Camera-type eye (tissue), 1 donor: ENCODE data around the gene IKZF4. TPM values are rescaled to one million over a fixed set of nuclear protein-coding genes. Genes with fewer than 3 reads are reported as not detected.

Experiments used
- total RNA-seq: library from RNA; depleted of rRNA; stranded (reverse); fragments of >200 nt; gene quantifications from one replicate; pipeline ENCODE4 v1.2.3, GENCODE V29; 2014

Gene IKZF4
- 6.3 TPM for total RNA-seq

DNA sequence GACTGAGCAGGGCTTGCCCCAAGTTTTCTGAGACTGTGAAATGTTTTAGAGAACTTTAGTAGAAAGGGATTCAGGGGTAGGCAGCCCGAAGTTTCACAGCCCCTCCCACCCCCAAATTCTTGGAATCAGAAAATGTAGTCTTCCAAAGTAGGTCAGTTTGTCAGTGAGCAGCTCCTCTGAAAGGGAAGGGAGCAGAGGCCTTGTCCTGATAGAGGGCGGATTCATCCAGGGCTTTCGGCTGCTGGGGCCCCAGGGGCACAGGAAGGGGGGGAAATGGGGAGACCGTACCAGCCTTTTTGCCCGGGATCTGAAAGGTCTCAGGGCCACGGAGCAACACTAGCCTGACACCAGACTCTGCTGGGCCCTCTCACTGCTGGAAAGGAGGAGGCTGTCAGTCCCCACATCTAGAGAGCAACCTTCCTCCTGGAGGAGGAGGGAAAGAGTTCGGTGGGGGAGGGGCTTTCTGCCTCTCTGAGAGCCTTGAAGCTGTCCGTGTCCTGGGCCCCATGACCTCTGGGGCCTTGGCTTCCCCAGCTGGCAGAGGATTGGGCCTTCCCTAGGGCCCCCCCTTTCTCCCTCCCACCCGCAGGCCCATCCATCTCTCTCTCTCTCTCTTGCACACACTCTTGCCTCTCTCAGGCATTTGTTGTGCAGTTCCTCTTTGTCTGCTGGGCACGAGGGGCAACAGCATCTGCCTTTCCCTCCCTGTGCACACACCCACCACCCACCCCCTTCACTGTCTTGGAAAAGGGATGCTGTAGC is at the start of gene IKZF4:
IKZF4 (plus strand) TSS at position 621 of the 762 bp plus-strand sequence. CDS start 451 bp downstream, outside the sequence.

DNA sequence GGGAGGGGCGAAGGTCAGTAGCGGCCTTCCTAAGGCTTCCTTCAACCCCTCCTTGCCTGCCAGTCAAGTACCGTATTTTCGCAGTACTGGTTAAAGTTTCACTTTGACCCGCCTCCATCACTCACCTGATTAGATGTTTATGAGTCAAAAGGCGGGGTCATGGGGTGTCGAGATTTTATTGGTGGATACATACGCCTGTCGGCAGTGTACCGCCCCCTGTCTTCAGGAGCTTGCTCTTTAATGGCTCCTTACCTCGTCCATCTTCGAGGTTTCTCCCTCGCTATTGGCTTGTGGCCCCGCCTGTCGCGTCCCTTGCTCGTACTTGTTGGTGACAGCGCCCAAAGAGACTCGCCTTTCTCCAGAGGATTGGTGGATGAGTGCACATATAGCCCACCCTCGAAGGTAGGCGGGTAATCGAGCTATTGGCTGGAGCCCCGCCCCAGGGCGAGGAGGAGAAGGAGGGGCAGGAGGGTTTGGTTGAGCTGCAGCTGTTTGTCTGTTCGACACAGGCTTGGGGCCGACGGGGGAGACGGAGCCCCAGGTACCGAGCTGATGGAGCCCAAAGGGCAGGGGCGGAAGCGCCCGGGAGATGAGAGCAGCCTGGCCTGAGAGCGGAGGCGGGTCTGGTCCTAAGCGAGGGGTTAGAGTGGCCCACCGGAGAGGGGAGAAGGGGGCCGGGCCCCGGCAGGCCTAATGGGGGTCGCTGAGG is 47.1 kb upstream of the IKZF4 start, which contains the start of gene RAB5B:
RAB5B (plus strand) TSS at position 480 of the 709 bp plus-strand sequence. CDS start 12,883 bp downstream, outside the sequence.

DNA sequence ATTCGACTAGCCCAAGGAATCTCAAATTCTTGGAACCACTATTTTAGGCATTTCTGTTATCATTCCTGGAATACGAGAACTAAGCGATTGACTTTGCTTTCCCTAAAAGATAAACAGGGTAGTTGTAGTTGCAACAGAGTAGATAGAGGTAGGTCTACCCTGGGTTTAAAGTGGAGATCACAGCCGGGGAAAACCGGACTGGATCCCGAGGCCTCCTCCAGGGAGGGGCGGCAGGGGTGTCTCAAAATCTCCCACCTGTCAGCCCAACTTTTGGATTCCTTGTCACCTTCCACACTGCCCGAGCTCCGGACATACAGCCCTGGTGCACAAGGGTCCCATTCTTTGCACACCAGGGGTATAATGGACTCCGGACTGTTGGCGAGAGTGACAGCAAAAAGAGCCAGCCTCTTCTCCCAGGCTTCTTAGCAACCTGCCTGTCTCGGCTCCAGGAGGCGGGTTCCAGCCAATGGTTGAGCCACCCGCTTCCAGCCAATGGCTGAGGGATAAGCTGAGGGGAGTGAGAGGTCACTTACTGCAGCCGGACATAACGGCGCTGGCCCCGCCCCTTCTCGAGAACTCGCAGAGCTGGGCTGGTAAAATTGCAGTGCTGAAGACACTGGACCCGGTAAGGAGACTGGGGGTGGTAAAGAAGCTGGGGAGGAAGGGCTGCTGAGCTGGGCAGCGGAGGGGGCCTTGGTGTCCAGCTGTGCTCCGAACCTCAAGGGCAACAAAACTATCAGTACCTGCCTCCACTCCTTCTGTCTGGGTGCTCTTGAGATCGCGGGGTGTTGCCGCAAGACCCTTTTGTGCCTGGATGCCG is 23.9 kb upstream of the IKZF4 start, which contains the start of gene SUOX:
SUOX (plus strand) TSS at position 562 of the 820 bp plus-strand sequence. CDS start 4,946 bp downstream, outside the sequence.

DNA sequence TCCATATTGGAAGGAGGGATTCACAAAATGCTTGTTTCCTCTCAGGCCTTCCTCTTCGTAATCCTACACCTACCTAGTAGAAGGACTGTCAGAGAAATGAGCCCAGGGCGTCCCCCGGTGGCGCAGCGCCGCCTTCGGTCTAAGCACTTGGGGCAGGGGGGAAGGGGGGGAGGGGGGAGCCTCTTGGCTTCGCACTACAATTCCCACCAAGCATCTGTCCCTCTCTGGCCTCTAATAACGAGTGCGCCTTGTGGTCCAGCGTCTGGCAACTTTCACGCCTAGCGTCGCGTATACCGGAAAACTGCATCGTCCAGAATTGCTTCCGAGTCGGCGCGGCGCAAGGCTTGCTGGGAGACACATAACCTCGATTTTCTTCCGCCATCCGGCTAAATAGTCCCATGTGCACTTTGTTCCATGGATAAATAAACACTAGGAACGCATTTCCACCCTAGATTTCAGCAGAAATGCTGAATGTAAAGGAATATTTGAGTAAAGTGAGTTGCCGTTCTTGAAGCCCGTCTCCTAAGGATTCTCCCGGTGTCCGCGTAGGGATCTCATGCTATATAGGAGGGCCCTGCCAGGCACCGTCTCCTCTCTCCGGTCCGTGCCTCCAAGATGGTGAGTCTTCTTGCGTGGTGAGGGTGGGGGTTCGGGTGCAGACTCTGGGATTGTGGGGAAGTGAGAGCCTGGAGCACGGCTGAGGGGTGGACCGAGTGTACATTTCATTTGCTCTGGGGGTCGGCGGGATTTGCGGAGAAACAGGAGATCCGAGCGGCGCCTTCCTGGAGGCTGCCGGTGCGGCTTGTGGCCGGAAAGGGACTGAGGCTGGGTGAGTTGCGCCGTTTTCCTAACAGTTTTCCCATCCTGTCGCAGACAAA is 20.9 kb downstream of the IKZF4 start, which contains the start of gene RPS26:
RPS26 (plus strand) TSS at position 367 of the 878 bp plus-strand sequence; CDS start at position 616, 249 bp downstream.

DNA sequence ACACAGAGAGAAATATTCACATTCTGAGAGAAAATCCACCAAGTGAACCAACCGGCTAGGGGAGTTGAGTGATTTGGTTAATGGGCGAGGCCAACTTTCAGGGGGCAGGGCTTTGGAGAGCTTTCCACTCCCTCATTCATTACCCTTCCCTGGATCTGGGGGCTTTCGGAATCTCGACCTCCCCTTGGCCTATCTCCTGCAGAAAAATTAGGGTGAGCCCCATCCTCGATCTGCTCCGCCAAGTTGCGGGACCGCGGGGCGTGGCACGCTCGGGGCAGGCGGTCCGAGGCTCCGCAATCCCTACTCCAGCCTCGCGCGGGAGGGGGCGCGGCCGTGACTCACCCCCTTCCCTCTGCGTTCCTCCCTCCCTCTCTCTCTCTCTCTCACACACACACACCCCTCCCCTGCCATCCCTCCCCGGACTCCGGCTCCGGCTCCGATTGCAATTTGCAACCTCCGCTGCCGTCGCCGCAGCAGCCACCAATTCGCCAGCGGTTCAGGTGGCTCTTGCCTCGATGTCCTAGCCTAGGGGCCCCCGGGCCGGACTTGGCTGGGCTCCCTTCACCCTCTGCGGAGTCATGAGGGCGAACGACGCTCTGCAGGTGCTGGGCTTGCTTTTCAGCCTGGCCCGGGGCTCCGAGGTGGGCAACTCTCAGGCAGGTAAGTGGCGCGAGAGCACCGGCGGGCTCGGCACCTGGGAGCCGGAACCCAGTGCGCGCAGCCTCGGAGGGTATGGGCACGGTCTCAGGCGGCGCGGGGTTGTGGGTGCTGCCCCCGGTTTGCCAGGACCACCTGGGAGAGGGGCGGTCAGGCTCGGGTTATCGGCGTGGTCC is 59.1 kb downstream of the IKZF4 start, which contains the start of gene ERBB3:
ERBB3 (plus strand) TSS at position 443 of the 833 bp plus-strand sequence; CDS start at position 579, 136 bp downstream.

Other genes starting within 250 kb of the IKZF4 start
- 65.7 TPM for gene SARNP, start 203.3 kb upstream of the IKZF4 start, total RNA-seq
- 7.5 TPM for gene ORMDL2, start 203.0 kb upstream of the IKZF4 start, total RNA-seq
- 45.7 TPM for gene DNAJC14, start 191.5 kb upstream of the IKZF4 start, total RNA-seq
- 2.3 TPM for gene MMP19, start 178.1 kb upstream of the IKZF4 start, total RNA-seq
- 20.8 TPM for gene PYM1, start 93.1 kb upstream of the IKZF4 start, total RNA-seq
- 35.2 TPM for gene DGKA, start 89.9 kb upstream of the IKZF4 start, total RNA-seq
- 363 TPM for gene PMEL, start 55.0 kb upstream of the IKZF4 start, total RNA-seq
- gene CDK2, start 54.2 kb upstream of the IKZF4 start, total RNA-seq, result 17.2 TPM
- 84.3 TPM for gene RAB5B, start 47.0 kb upstream of the IKZF4 start, total RNA-seq
- gene SUOX, start 23.8 kb upstream of the IKZF4 start, total RNA-seq, result 20.3 TPM
- gene RPS26, start 20.9 kb downstream of the IKZF4 start, total RNA-seq, result 457 TPM
- 28.4 TPM for gene ERBB3, start 59.1 kb downstream of the IKZF4 start, total RNA-seq
- gene PA2G4, start 83.5 kb downstream of the IKZF4 start, total RNA-seq, result 85.4 TPM
- gene RPL41, start 95.6 kb downstream of the IKZF4 start, total RNA-seq, result 774 TPM
- 9.2 TPM for gene ZC3H10, start 97.2 kb downstream of the IKZF4 start, total RNA-seq
- 59.4 TPM for gene ESYT1, start 107.2 kb downstream of the IKZF4 start, total RNA-seq
- 153 TPM for gene MYL6B, start 131.5 kb downstream of the IKZF4 start, total RNA-seq
- 753 TPM for gene MYL6, start 137.3 kb downstream of the IKZF4 start, total RNA-seq
- gene SMARCC2, start 168.4 kb downstream of the IKZF4 start, total RNA-seq, result 116 TPM
- gene RNF41, start 200.9 kb downstream of the IKZF4 start, total RNA-seq, result 79.0 TPM
- gene NABP2, start 203.3 kb downstream of the IKZF4 start, total RNA-seq, result 25.8 TPM
- gene SLC39A5, start 209.0 kb downstream of the IKZF4 start, total RNA-seq, result 2.4 TPM
- 22.9 TPM for gene ANKRD52, start 237.3 kb downstream of the IKZF4 start, total RNA-seq
- 17.2 TPM for gene COQ10A, start 245.9 kb downstream of the IKZF4 start, total RNA-seq